Thoracic aorta (tissue), 2 donors: ENCODE results near the gene SMIM44. TPM values are rescaled to one million over a fixed set of nuclear protein-coding genes. Genes with fewer than 3 reads are reported as not detected.

ENCODE experiments used
- ATAC-seq: fragments of 150-250 bp; one replicate; pipeline ENCODE4 v1.8.0; 2017; ENCODE audit warnings: low read depth; ENCODE audit not compliant: insufficient number of reproducible peaks, low FRiP score
- DNase-seq: peaks from one replicate; pipeline ENCODE4 v3.0.0-alpha.2; 2020; ENCODE audit warnings: low spot score
- H3K27ac ChIP-seq, 2 donors: fragments of 200-600 bp; sonication (generic); 1 replicate in 1 of 2; 2 replicates in 1 of 2; pipeline ENCODE4 v1.5.1; 2016; ENCODE audit warnings: mild to moderate bottlenecking in 2 of 2, moderate library complexity in 2 of 2
- H3K27me3 ChIP-seq: fragments of 200-600 bp; sonication (generic); replicated peaks from 2 replicates; pipeline ENCODE4 v1.6.0; 2016; ENCODE audit warnings: mild to moderate bottlenecking; ENCODE audit not compliant: insufficient read depth
- H3K36me3 ChIP-seq: fragments of 200-600 bp; sonication (generic); one replicate; pipeline ENCODE4 v1.5.1; 2016
- H3K4me1 ChIP-seq, 2 donors: fragments of 200-600 bp; sonication (generic); 1 replicate in 1 of 2; 2 replicates in 1 of 2; pipeline versions ENCODE4 v1.5.1 to v1.6.0; 2016; ENCODE audit warnings: low read depth in 2 of 2, mild to moderate bottlenecking in 1 of 2; ENCODE audit not compliant: control insufficient read depth in 1 of 2
- H3K4me3 ChIP-seq: fragments of 200-600 bp; sonication (generic); 2 replicates; pipeline ENCODE4 v1.5.1; 2016; ENCODE audit warnings: mild to moderate bottlenecking
- H3K9me3 ChIP-seq: fragments of 200-600 bp; sonication (generic); 2 replicates; pipeline ENCODE4 v1.5.1; 2016
- CTCF ChIP-seq: fragments of 200-600 bp; sonication (generic); IDR thresholded peaks from one replicate; pipeline ENCODE4 v1.5.1; 2019; ENCODE audit warnings: antibody characterized with exemption
- total RNA-seq, 2 donors: library from RNA; depleted of rRNA; stranded (reverse); fragments of >200 nt; gene quantifications; one replicate each; pipeline versions ENCODE4 v1.1.0 to v1.2.3, GENCODE V29; 2016

Gene SMIM44
- total RNA-seq, 2 donors from 2014 or later = not detected

DNA sequence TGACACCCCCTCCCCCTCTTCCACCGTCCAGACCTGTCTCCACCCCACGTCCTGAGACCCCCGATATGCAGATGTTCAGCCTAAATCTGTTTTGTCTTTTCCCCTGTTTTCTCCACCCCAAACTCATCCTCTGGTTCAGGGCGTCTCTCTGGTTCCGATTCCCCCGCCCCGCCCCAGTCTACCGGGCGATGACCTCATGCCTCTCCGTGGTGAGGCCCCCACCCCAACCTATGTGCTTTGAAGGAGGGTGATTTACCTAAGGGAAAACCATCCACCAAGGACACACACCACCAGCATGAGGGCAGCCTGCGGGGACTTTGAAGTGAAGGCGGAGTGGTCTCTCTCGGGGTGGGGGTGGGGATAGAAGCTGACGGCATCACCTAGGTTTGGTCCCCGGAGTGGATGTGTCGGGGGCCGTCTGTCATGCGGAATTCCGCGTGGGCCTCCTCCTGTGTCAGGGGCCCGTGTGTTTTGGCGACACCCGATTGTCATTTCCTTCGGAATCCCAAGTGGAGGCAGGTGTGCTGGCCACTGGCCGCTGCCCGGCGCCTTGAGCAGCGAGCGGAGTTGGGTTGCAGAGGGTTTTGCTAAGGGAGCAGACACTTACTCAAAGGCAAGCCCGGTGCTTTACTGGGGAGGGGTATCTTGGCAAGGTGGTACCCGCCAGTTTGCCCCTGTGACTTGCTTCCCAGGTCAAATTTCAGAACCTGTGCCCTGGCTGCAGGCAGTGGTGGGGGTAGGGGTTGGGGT lies 24.3 kb upstream of the SMIM44 start:
- Histone ChIP-seq H3K36me3 (peaks cover 11% of the 10 kb centered on the region), H3K27ac (no peak overlapping the region), H3K4me3 (peak overlapping the region; percentile 91), H3K4me1 (peaks cover 3 to 24% of the 10 kb centered on the region in 2 donors), H3K27me3 (no peaks in the 10 kb centered on the region), H3K9me3 (no peaks in the 10 kb centered on the region)
- no peak for DNase-seq
- no peak for ATAC-seq
- TF ChIP-seq CTCF = no peak

- Histone ChIP-seq H3K9me3 (no peaks in the 10 kb centered on the region), H3K36me3 (peaks cover 11% of the 10 kb centered on the region), H3K27ac (peak overlapping the region; percentile 48 to 68), H3K27me3 (no peaks in the 10 kb centered on the region), H3K4me3 (peak overlapping the region; percentile 91), H3K4me1 (peaks cover 3 to 15% of the 10 kb centered on the region in 2 donors)
- no peak for DNase-seq
- TF ChIP-seq CTCF = no peak
- no peak for ATAC-seq
These were observed 23.4 kb upstream of the SMIM44 start for GRCh38 chr19:3506384-3507340.

- Histone ChIP-seq H3K9me3 (no peaks in the 10 kb centered on the region), H3K27ac (peak within 1 kb of the TSS; percentile 59 to 68), H3K4me3 (peak within 1 kb of the TSS; percentile 91), H3K27me3 (no peaks in the 10 kb centered on the region), H3K36me3 (peaks cover 11% of the 10 kb centered on the region), H3K4me1 (peaks cover 3 to 16% of the 10 kb centered on the region in 2 donors)
- TF ChIP-seq CTCF = no peak
- ATAC-seq (peak; percentile 84), DNase-seq (peak; percentile 97)
These were observed 22.6 kb upstream of the SMIM44 start, which contains the start of gene FZR1 for GRCh38 chr19:3505598-3506383. Gene FZR1, plus strand, starts transcription at chr19:3506311. Its CDS starts 16,679 bp downstream, at chr19:3522990.

DNA sequence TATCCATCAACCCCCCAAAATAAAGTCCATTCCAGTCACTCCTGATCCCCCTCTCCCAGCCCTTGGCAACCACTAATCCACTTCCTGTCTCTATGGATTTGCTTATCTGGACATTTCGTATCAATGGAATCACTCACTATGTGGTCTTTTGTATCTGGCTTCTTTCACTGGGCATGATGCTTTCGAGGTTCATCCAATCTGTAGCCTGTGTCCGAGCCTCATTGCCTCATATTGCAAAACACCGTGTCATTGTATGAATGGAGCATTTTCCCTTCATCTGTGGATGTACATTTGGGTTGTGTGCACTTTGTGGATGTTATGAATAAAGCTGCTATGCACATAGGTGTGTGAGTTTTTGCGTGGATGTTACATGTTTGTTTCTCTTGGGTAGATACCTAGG lies 21.5 kb upstream of the SMIM44 start:
- no peak overlapping the region for H3K27ac ChIP-seq
- ATAC-seq (no peak), DNase-seq (no peak)
- no peak for TF ChIP-seq CTCF
- H3K4me1 ChIP-seq = peaks cover 6 to 19% of the 10 kb centered on the region in 2 donors
- H3K36me3 ChIP-seq = peaks cover 4% of the 10 kb centered on the region
- no peaks in the 10 kb centered on the region for H3K9me3 ChIP-seq
- H3K4me3 ChIP-seq = no peak overlapping the region
- H3K27me3 ChIP-seq = no peaks in the 10 kb centered on the region
